Activated gamma-delta T cell treated with anti-CD3 and anti-CD28 coated beads, Interleukin-2, amount 50 U/mL, for 16 hours (primary cell): ENCODE results near the gene SEMA3C.

ENCODE experiments used
- DNase-seq: peaks from one replicate; pipeline ENCODE4 v3.0.0-alpha.2; 2020; ENCODE audit warnings: low read depth

The SEMA3C gene

DNA sequence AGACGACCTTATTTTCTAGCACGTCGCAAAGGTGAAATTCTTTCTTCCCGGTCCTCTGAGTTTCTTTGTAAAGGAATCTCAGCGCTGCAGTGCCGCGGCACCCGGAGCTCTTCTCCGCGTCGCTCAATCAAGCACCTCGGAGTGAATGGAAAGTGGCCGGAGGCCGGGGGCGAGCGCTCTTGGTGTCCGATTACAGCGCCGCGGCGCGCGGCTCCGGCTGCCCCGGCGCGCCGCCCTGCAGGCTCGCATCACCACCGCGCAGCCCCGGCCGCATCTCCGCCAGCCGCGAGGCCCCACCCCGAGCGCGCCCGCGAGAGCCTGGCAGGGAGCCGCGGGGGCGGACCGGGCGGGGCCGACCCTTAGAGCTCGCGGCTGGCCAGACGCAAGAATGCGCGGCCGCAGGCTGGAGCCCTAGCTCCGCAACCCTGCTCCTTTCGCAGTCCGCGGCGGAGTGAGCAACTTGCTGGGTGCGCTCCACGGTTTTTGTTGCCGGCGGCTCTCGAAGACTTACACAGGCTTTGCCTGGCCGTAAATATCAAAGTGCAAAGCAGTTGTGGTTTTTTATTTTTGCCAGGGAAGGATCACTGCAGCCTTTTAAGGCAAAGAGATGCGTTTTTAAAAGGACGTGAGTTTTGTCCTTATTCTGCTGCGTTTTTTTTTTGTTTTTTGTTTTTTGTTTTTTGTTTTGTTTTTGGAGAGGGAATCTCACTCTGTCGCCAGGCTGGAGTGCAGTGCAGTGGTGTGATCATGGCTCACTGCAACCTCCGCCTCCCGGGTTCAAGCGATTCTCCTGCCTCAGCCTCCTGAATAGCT lies at the start of gene SEMA3C:
Gene SEMA3C (minus strand): TSS at position 143 of the 813 bp plus-strand sequence. CDS start 2,270 bp downstream, outside the sequence.
- no peak for DNase-seq

DNA sequence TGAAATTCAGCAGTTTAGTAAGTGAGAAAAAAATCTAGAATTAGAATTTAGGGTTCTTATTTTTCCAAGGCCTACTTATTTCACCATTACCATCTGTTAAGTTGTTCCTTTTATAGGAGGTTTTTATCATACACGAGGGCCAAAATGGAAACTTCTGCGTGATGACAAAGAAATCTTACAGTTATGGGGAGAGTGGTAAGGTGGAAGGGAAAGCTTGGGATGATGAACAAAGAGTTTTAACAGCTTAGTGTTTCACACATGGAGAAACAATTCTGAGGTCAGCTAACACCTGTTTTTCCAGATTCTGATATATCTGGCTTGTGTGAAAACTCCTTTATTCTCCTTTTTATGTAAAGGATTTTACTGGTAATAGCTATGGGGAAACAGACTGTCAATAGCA lies 49.8 kb upstream of the SEMA3C start:
- no peak for DNase-seq

DNA sequence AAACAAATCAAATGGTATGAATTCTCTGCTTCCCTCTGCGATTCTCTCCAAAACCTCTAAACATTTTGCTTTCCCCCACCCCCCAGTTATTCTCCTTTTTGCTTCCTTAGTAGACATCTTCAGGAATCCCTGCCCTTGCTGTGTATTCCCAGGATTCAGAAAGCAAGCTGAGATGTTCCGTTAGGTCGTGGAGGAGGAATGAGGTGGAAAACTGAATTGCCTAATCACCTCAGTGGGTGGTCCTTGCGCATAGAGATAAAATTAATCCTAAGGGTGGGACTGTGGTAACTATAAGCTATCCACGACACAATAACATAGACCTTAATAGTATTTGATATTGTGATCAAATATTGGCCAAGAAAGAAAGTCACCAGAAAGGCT lies 49.1 kb upstream of the SEMA3C start:
- no peak for DNase-seq

DNA sequence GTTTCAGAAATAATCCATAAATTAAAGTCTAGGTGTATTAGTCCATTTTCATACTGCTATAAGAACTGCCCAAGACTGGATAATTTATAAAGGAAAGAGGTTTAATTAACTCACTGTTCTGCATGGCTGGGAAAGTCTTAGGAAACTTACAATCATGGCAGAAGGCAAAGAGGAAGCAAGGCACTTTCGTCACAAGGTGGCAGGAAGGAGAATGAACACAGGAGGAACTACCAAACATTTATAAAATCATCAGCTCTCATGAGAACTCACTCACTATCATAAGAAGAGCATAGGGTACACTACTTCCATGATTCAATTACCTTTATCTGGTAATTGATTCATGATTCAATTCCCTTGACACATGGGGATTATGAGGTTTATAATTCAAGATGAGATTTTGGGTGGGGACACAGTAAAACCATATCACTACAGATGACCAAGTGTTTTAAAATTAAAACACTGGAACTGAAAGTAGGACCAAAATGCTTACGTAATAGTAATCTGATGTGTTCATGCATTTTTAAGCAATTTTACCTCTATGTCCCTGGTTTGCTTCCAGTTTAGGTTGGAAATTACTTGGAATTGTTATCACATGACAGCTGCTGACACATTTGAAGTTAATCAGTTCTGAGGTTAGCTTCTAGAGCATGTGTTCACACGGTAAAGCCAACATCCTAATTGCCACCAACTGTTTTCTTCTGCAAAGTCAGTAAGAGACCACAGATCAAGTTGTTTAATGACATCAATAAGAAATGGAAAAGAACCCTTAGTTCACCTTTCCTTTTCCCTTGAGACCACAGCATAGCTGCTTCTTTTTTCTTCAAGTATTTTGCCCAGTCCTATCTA lies 48.4 kb upstream of the SEMA3C start:
- DNase-seq, result no peak

DNA sequence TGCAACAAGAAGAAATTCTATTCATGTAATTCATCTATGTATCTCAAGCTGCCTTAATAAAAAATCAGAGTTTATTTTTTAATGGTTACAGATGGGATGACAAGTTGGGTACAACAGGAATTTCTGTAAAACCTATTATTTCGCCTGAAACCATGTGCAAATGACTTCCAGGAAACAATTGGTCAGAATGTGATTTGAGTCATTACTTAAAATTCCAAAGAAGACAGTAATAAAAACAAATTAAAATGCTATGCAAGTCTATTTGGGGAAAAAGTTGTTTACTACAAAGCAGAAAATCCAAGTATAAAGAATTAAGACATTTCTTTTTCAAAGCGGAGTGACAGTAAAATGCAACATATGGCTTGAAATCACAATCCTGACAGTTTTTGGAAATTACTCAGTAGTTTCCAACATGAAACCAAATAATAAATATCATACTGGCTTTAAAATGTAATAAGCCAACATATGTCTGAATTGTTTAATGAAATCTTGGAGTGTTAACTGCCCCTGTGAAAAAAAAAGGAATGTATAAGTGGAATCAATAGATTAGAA lies 41.5 kb upstream of the SEMA3C start:
- DNase-seq, result no peak

DNA sequence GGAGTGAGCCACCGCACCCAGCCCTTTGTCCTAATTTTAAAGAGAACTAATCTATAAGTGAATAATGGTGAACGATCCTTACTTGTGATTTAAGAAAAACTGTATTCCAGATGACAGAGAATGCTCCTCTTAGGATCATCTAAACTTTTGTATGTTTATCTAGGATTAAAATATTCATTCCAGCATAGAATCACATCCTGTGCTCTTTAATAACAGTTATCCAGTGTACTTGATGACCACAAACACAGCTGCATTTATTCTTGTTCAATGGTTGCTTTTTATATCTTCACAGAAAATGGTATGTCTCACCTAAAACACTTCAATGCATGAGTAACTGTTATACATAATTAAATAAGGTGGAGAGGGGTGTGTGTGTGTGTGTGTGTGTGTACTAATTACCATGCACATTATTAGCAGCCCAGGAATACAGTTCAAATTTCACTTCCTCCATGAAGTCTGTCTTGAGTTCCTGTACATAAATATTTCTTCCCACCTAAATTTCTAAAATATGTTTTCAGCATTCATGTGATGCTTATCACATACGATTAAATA lies 38.5 kb upstream of the SEMA3C start:
- no peak for DNase-seq

DNA sequence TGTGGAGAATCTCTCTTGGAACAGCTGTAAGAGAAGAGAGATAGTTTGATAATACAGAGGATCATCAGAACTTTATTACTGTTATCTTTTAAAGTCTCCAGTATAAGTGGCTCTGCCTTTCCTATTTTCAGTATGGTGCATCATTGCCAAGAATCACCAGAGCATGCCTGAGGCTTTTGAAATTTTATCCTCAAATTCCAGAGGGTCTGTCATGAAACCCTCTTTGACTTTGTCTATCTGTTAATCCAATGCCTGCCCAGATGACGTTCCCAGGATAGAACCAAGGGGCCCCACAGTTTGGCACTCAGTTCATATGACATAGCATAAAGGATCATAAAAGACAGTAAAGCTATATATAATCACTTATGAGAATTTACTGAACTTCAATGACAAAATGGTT lies 35.3 kb upstream of the SEMA3C start:
- no peak for DNase-seq

DNA sequence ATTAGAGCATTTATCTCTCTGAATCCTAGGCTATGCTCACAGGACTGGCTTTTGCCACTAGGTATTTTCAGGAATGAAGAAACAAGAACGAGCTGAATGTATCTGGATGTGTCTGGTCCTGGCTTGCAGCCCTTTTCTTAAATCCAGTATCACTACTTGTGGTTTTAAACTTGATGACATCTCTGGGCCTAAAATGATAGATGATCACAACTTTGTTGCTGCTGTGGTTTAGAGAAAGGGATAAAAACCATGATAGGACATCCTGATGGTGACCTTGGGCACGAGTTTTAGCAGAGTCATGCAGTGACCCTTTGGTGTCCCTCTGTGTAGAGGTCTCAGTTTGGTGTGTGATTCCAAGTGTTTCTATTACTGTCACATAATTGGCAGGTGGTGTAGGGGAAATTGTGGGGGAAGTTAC lies 31.7 kb upstream of the SEMA3C start:
- DNase-seq, result no peak

DNA sequence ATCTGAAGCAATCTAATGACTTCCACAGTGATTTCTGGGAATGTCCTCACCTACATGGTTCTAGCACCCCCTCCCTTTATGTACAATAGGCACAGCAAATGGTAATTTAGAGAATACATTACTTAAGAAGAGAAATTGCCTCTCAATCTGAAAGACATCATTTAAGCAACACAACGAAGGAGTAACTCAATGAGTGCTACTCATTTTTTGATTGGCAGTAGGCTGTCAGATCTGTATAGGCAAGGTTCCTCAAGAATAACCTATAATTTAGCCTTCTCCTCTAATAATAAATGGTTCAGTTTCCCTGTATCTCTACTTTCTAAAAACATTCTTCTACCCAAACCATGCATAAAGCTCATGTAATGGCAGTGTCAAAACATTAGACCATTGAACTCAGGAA lies 30.6 kb upstream of the SEMA3C start:
- no peak for DNase-seq

DNA sequence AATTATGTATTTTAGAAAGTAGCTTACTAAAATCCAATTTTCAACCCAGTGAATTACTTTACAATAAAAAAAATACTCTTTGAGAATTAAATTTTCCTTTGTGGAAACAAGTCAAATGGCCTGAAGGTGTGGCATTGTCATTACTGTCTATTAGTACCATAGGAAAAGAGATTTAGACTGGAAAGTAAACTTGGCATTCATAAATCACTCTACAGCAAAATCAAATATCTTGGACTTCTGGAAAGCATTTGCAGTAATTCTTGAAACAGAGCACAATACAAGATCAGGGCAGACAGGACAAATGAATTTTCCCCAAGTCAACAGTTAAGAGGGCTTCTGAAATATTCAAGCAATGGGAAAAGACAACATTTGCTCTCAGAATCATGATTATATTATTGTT lies 28.0 kb upstream of the SEMA3C start:
- no peak for DNase-seq

DNA sequence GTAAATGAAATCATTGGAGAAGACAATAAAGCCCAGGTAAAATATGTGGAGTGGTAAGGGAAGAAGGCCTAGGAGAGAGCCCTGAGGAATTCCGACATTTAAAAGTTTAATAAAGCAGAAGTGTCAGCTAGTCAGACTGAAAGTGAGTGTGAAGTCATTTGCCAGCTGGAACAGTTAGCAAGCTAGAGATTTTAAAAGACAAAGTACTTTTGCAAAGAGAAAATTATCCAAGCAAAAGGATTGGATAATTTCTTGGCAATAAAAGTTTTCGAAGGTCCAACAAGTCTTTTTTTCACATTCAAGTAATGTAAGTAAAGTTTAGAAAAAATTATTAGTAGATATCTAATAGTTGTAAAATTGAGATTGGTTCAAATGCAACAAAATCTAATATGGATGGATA lies 27.1 kb upstream of the SEMA3C start:
- no peak for DNase-seq

DNA sequence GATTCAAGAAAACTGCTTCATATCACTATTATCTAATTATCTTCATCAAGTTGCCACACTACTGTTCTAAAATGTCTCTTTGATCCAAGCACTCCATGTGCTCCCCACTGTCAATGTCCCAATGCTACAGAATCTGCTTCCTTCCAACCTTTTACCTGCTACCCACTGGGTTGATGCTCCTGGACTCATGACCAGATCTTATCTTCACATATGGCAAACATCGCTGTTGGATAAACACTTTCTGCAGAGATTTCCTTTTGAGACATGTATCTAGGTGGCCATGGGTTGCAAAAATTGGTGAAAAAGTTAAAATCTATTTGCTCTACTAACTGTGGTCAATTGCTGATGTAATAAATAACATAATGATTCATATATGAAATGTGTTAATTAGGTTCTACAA lies 24.5 kb upstream of the SEMA3C start:
- DNase-seq, result no peak

DNA sequence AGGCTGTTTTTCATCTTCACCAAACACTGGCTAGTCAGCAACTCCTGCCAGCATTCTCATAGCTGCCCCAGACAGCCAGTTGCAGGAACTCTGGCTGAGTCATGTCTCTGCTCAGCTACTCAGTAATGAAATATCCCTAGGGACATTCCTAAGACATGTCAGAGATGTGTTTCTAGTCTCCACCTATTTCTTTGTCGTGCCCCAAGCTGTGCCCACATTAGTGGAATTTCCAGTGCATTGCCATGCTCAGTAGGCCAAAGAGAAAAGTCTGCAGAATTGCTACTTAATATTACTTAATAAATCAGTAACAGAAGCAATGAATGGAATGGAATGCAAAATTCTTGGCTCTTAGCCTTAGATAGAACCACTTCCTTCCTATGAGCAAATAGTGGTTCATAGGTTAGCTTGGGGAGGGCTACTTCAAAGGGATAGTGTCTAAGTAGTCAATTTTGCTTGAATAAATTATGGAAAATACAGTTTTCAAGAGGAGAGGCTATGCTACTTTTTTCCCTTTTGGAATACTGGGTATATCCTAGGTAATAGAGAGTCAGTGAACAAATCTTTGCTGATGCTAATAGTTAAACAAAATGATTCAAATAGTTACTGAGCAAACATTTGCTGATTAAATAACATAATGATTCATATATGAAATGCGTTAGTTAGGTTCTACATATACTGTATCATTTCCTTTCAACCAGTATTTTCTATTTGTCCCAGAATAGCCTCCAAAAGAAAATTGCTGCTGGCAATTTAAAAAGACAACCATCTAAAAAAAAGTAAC lies 23.6 kb upstream of the SEMA3C start:
- no peak for DNase-seq

DNA sequence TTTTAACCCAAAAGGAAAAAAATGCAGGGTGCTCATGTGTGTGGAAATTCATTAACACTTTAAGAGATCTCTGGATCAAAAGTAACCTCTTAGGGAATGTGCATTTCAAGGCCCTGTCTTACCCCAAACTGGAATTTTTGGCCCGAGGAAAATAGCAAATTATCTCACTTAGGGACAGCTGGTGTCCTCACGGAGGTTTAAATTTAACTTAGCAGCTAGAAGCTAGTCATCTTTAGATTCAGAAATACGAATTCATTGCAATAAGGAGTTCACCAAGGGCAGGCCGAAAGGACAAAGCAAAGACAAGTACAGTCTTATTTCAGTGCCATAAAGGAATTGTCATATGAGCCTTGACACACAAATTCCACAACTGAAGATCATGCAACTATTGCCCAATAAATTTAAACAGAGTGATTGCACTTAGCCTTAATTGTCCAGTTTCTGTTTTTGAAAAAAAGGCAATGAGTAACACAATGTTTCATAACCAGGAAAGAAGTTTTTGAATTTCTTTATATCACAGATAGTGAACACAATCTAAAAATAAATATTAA lies 22.4 kb upstream of the SEMA3C start:
- no peak for DNase-seq

DNA sequence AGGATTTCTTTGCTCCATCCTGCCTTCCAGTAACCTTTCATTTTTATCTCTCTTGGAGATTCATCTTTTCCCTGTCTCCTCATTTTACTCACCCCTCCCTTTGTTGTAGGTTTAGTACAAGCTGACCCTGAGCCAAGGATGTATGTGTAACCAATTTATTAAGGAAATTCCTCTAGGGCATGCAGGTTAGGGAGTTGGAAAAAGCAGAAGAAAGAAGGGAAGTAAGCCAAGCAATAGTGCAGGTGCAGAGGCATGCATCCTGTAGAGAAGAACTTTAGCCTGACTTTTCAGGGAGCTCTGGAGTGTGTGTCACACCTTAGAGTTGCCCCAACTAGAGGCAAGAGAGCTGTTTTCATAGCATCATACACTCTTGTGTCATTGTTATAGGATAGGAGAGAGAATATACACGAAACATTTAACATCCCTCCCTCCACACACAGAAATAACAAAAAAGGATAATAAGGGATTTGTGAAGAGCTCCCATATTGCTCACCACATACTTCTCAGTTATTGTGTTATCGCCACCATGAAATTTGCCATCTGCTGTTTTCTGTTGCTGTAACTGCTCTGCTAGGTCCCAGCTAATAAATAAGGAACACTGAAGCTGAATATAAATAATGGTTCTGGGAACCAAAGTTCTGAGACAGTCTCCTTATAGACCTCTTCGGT lies 21.8 kb upstream of the SEMA3C start:
- no peak for DNase-seq

DNA sequence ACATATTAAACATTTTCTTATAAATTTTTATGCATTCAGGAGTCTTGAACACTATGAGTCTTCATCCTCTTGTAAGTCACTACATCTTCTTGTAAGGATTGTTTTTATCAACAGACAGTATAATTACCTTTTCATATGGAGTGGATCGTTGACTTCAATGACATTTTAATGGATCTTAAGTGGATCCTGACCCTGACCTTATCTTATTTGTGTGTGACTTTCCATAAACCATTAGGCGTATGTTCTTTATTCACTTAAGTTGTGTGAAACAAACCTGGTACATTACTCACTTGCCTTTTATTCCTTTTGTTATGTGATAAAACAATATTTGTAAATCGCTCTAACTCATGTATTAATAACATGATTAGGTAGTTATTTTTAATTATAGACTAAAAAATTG lies 18.5 kb upstream of the SEMA3C start:
- DNase-seq, result no peak

DNA sequence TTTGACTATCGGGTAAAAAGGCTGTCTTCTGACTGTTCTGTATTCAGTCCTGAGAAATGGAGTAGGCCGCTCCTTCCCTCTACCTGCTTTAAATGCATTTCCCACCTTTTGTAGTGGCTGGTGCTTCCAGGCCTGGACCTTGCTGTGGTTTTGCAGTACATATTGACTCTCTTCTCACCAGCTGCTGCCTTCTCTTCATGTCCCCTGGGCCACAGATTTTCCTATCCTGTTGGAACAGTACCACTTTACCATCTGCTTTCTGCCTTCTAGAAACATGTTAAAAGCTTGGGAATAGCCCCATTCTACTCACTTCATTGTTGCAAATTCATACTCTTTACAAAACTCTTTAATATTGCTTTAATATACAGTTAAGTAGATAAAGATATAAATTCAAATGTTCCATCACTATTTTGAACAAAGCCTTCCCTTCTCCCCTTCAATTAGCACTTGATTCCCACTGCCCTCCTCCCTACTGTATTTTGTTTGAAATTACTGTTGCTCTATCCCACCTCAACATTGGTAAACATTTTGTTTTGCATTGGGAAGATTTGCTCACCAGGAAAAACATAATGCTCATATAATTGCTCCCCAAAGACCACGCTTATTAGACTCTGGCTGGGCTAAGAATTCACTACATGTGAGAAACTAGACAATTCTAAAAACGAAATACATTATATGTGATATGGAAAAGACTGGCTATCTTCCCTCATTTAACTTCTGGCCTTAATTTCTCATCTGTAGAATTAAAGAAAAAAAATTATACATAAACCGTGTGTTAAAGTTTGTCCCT lies 17.3 kb upstream of the SEMA3C start:
- DNase-seq, result no peak

DNA sequence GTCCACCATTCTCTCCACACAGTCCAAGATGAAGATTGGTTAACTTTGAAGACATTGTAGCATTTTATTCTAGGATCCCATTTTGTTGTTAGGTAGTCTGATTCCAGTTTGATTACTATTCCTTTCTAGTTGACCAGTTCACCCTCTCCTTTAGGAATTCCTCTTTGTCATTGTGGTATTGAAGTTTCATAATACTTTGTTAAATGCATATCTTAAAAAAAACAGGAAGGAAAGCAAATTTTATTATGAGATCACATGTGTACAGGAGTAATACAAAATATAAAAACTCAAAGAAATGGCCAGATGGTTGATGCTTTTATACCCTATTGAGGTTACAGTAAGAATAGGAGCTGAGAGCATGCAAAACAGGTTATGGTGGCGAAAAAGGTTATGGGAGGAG lies 15.5 kb upstream of the SEMA3C start:
- no peak for DNase-seq

DNA sequence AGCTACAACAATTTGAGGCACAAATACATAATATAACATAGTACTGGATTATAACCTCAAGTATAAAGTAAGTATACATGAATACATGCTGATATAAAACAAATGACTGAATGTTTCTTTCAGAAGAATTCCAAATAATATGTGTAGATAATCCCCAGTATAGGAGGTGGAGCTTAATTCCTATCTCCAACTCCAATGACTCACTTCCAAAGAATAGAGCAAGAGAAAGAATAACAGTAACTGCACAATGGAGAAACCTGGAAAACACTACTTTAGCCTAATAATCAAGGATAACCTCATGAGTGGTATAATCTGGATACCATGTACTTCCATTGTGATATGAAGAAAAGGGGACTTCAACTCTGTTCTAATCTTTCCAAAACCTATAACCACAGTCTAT lies 13.7 kb upstream of the SEMA3C start:
- no peak for DNase-seq

DNA sequence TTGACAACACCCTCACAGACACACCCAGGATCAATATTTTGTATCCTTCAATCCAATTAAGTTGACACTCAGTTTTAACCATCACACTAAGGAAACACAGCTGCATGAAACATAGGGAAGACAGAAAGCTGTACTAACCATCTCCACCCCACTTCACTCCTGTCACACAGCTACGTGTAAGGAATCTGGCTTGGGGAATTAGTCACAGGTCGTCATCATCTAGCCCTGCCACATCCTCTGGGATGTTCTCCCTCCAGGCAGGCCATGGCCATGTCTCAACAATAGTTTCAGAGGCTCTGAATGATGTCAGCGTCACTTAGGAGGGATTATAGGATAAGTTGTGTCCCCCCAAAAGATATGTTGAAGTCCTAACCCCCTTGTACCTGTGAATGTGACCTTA lies 10.8 kb upstream of the SEMA3C start:
- no peak for DNase-seq
